Mucosa of gallbladder (tissue), 1 donor: Measurements from ENCODE around the gene THSD4. TPM values are rescaled to one million over a fixed set of nuclear protein-coding genes. Genes with fewer than 3 reads are reported as not detected.
"Not testable (repeated sequence)": the region's sequence is repeated elsewhere in the genome, so short reads cannot be mapped to it uniquely, and the experiment has no call there.

Source experiments
- DNase-seq: peaks from one replicate; pipeline ENCODE4 v3.0.0-alpha.2; 2020; ENCODE audit warnings: low spot score
- total RNA-seq: library from RNA; stranded (reverse); gene quantifications from one replicate; pipeline ENCODE4 v1.2.1, GENCODE V29; 2021
- donor health status: DM: no; HTN: no; CAD: no.

Gene THSD4
- total RNA-seq, 1 donor from 2014 or later: 71.2 TPM

GRCh38 chr15:71380345-71380744 lies 265.1 kb downstream of the THSD4 start:
- no peak for DNase-seq

GRCh38 chr15:71384501-71384900 lies 269.2 kb downstream of the THSD4 start:
- DNase-seq: no peak

GRCh38 chr15:71385026-71385425 lies 269.8 kb downstream of the THSD4 start:
- DNase-seq: no peak

- no peak for DNase-seq
Observed at GRCh38 chr15:71385457-71385856, 270.2 kb downstream of the THSD4 start.

GRCh38 chr15:71386005-71386404 lies 270.7 kb downstream of the THSD4 start:
- DNase-seq: no peak

- no peak for DNase-seq
Observed at GRCh38 chr15:71386448-71387236, 271.4 kb downstream of the THSD4 start.

- no peak for DNase-seq
Observed at GRCh38 chr15:71387810-71388209, 272.5 kb downstream of the THSD4 start.

- DNase-seq: no peak
Observed at GRCh38 chr15:71390096-71390495, 274.8 kb downstream of the THSD4 start.

GRCh38 chr15:71391421-71392088 lies 276.3 kb downstream of the THSD4 start:
- no peak for DNase-seq

- no peak for DNase-seq
Observed at GRCh38 chr15:71392861-71393283, 277.6 kb downstream of the THSD4 start.

- no peak for DNase-seq
Observed at GRCh38 chr15:71393383-71393782, 278.1 kb downstream of the THSD4 start.

- DNase-seq: no peak
Observed at GRCh38 chr15:71396536-71397125, 281.4 kb downstream of the THSD4 start.

- DNase-seq: no peak
Observed at GRCh38 chr15:71397377-71397776, 282.1 kb downstream of the THSD4 start.

- no peak for DNase-seq
Observed at GRCh38 chr15:71400294-71400693, 285.0 kb downstream of the THSD4 start.

GRCh38 chr15:71401728-71402127 lies 286.5 kb downstream of the THSD4 start:
- DNase-seq: not testable (repeated sequence)

- no peak for DNase-seq
Observed at GRCh38 chr15:71409541-71409940, 294.3 kb downstream of the THSD4 start.

- DNase-seq: no peak
Observed at GRCh38 chr15:71410347-71410746, 295.1 kb downstream of the THSD4 start.

GRCh38 chr15:71411538-71412482 lies 296.5 kb downstream of the THSD4 start:
- DNase-seq: peak; percentile 85

GRCh38 chr15:71413419-71413818 lies 298.1 kb downstream of the THSD4 start:
- DNase-seq: no peak

- DNase-seq: no peak
Observed at GRCh38 chr15:71414853-71415252, 299.6 kb downstream of the THSD4 start.

GRCh38 chr15:71422530-71423259 lies 307.4 kb downstream of the THSD4 start:
- DNase-seq: no peak
